Caco-2 (cell line): ENCODE measurements around the gene CYP11A1. TPM values are rescaled to one million over a fixed set of nuclear protein-coding genes. Genes with fewer than 3 reads are reported as not detected.

ENCODE experiments used
- BruUV-seq: library from RNA; stranded (reverse); fragments of 400-500 nt; replicated peaks from 2 replicates; lab custom pipeline; 2021; lab: Mats Ljungman, UMichigan
- CTCF ChIA-PET: fragments of 300-600 bp; sonication (Branson Sonifier 250); formaldehyde crosslinking; loops from one replicate; lab custom pipeline; 2022; ENCODE audit warnings: antibody characterized with exemption; lab: Charles Lee
- POLR2A ChIA-PET: fragments of 300-600 bp; sonication (Branson Sonifier 250); formaldehyde crosslinking; loops from one replicate; lab custom pipeline; 2022; ENCODE audit warnings: antibody characterized with exemption; lab: Charles Lee
- DNase-seq, 2 experiments: peaks; one replicate each; pipeline versions ENCODE4 v3.0.0 to v3.0.0-alpha.2; 2020 to 2022
- H3K27me3 ChIP-seq: replicated peaks from 2 replicates; pipeline ENCODE4 v1.6.0; 2011; ENCODE audit warnings: low read length; ENCODE audit not compliant: control insufficient read depth, insufficient read depth
- H3K36me3 ChIP-seq: 2 replicates; pipeline ENCODE4 v1.5.1; 2011; ENCODE audit warnings: low read length; ENCODE audit not compliant: control insufficient read depth, insufficient read depth
- H3K4me1 ChIP-seq: fragments of 250-450 bp; sonication (Bioruptor Pico); 2 replicates; pipeline ENCODE4 v1.5.1; 2020; ENCODE audit warnings: mild to moderate bottlenecking
- H3K4me3 ChIP-seq: 2 replicates; pipeline ENCODE4 v1.5.1; 2011; ENCODE audit warnings: low read depth, mild to moderate bottlenecking, control low read depth, low read length
- H3K9me3 ChIP-seq: fragments of 250-450 bp; sonication (Bioruptor Pico); 2 replicates; pipeline ENCODE4 v1.5.1; 2020; ENCODE audit warnings: mild to moderate bottlenecking, moderate library complexity
- H3K27ac Mint-ChIP-seq: one replicate; pipeline ENCODE4 v1.8.0; 2022; ENCODE audit warnings: mixed read lengths; ENCODE audit not compliant: unreplicated experiment
- H3K27me3 Mint-ChIP-seq: one replicate; pipeline ENCODE4 v1.8.0; 2022; ENCODE audit warnings: mixed read lengths; ENCODE audit not compliant: insufficient read depth, unreplicated experiment
- H3K36me3 Mint-ChIP-seq: one replicate; pipeline ENCODE4 v1.8.0; 2022; ENCODE audit warnings: mild to moderate bottlenecking, mixed read lengths; ENCODE audit not compliant: insufficient read depth, unreplicated experiment
- H3K4me1 Mint-ChIP-seq: one replicate; pipeline ENCODE4 v1.8.0; 2022; ENCODE audit warnings: low read depth, mixed read lengths; ENCODE audit not compliant: unreplicated experiment
- H3K4me3 Mint-ChIP-seq: one replicate; pipeline ENCODE4 v1.8.0; 2022; ENCODE audit warnings: mild to moderate bottlenecking, moderate library complexity, mixed read lengths; ENCODE audit not compliant: unreplicated experiment
- H3K9me3 Mint-ChIP-seq: one replicate; pipeline ENCODE4 v1.8.0; 2022; ENCODE audit warnings: mixed read lengths; ENCODE audit not compliant: unreplicated experiment
- intact Hi-C: fragments of 100-400 bp; cut with micrococcal nuclease; formaldehyde crosslinking; loops from one replicate; pipeline ENCODE4 v1.10.0; 2022; ENCODE audit not compliant: unreplicated experiment
- total RNA-seq: library from RNA; stranded (reverse); gene quantifications from 2 replicates; pipeline ENCODE4 v1.2.3, GENCODE V29; 2022
- TF ChIP-seq, protein P1 (sequence below), 2 experiments: fragments of 200-600 bp in 1 of 2; IDR thresholded peaks; 1 replicate in 1 of 2; 2 replicates in 1 of 2; pipeline versions ENCODE4 v1.5.1 to v1.8.0; 2011 to 2022; ENCODE audit warnings: antibody characterized with exemption in 1 of 2, control low read depth in 1 of 2, inconsistent platforms in 1 of 2, low read depth in 1 of 2, low read length in 1 of 2, mild to moderate bottlenecking in 1 of 2, moderate library complexity in 1 of 2; ENCODE audit not compliant: insufficient read depth in 1 of 2, severe bottlenecking in 1 of 2, unreplicated experiment in 1 of 2

Gene CYP11A1
- total RNA-seq, 1 experiment from 2014 or later = not detected

DNA sequence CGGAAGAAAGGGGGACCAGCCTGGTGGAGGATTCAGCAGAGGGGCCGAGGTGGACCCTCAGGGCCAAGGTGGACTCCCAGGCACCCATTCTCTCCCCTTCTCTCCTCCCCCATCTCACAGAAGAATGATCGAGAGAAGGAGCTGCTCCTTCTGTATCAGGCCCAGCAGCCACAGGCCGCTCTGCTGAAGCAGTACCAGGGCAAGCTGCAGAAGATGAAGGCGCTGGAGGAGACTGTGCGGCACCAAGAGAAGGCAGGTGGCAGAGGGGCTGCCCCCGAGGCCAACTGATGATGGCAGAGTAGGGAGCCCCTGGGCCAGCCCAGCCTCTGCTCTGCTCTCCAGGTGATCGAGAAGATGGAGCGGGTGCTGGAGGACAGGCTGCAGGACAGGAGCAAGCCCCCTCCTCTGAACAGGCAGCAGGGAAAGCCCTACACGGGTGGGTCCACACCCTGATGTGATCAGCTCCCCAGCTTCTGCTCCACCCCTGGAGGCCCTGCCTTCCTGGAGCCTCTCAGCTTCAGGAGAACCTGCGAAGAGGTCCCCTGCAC is 36.5 kb downstream of the CYP11A1 start:
- TF ChIP-seq, protein P1, sequence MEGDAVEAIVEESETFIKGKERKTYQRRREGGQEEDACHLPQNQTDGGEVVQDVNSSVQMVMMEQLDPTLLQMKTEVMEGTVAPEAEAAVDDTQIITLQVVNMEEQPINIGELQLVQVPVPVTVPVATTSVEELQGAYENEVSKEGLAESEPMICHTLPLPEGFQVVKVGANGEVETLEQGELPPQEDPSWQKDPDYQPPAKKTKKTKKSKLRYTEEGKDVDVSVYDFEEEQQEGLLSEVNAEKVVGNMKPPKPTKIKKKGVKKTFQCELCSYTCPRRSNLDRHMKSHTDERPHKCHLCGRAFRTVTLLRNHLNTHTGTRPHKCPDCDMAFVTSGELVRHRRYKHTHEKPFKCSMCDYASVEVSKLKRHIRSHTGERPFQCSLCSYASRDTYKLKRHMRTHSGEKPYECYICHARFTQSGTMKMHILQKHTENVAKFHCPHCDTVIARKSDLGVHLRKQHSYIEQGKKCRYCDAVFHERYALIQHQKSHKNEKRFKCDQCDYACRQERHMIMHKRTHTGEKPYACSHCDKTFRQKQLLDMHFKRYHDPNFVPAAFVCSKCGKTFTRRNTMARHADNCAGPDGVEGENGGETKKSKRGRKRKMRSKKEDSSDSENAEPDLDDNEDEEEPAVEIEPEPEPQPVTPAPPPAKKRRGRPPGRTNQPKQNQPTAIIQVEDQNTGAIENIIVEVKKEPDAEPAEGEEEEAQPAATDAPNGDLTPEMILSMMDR (IDR thresholded peaks at IDR 0.05; ENCODE audit: insufficient read depth in 1 of 2, low read depth in 1 of 2, low read length in 1 of 2, severe bottlenecking in 1 of 2, unreplicated experiment in 1 of 2) = no peak
- ChIA-PET CTCF (interaction anchor here (0.8 kb wide), 1 partner anchor 17 kb away, joined by 8 read pairs; no protein-coding TSS in a partner anchor), POLR2A (no interaction called here)
- no peaks in the 10 kb centered on the region for H3K4me1 ChIP-seq
- Mint-ChIP-seq H3K27ac (no peak overlapping the region), H3K27me3 (peaks cover 3% of the 10 kb centered on the region), H3K9me3 (no peaks in the 10 kb centered on the region), H3K4me3 (no peak overlapping the region), H3K36me3 (no peaks in the 10 kb centered on the region), H3K4me1 (no peaks in the 10 kb centered on the region)
- H3K4me3 ChIP-seq = no peak overlapping the region
- intact Hi-C loops = no loop called here
- H3K27me3 ChIP-seq = no peaks in the 10 kb centered on the region; the same call in 1 of the 2 replicates
- no TSS peak for BruUV-seq
- no peak for DNase-seq
- no peaks in the 10 kb centered on the region for H3K9me3 ChIP-seq
- H3K36me3 ChIP-seq = no peaks in the 10 kb centered on the region

DNA sequence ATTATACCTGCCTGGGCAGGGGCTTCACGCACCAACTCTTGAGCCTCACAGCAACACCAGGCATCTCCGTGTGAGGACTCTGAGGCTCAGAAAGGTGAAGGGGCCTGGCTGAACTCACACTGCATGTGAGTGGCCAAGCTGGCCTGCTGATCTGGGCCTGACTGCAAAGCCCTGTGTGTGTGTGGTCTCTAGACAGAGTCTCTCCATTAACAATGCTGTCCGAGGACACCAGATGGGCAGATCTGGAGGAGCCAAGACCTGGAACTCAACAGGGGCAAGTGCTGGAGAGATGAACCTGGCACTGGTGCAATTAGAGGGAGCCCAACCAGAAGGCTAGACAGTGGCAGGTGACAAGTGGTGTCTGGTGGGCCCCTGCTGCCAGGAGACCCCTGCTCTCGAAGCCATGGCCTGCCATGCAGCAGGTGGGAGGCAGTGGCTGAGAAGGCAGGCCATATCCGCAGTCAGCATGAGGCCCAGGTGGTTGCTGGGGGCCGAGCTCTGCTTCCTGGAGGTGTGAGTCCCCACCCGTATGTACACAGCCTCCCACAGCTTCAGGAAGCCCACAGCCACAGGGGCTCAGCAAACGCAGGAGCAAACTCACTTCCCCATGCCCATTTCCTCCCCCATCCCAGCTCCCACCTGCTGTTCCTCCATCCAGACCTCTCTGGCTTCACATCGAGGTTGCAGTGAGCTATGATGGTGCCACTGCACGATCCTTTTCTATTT is 39.0 kb downstream of the CYP11A1 start:
- no peaks in the 10 kb centered on the region for H3K4me1 Mint-ChIP-seq
- H3K4me1 ChIP-seq = no peaks in the 10 kb centered on the region
- no peak overlapping the region for H3K4me3 ChIP-seq
- H3K36me3 ChIP-seq = no peaks in the 10 kb centered on the region
- intact Hi-C loops = no loop called here
- TF ChIP-seq, protein P1 (IDR thresholded peaks at IDR 0.05; ENCODE audit: insufficient read depth in 1 of 2, low read depth in 1 of 2, low read length in 1 of 2, severe bottlenecking in 1 of 2, unreplicated experiment in 1 of 2) = no peak
- DNase-seq = no peak
- no peaks in the 10 kb centered on the region; the same call in 1 of the 2 replicates for H3K27me3 ChIP-seq
- no peaks in the 10 kb centered on the region for H3K9me3 Mint-ChIP-seq
- H3K27me3 Mint-ChIP-seq = peaks cover 8% of the 10 kb centered on the region
- H3K9me3 ChIP-seq = no peaks in the 10 kb centered on the region
- no peak overlapping the region for H3K4me3 Mint-ChIP-seq
- no TSS peak for BruUV-seq
- POLR2A ChIA-PET = no interaction called here
- no peak overlapping the region for H3K27ac Mint-ChIP-seq
- CTCF ChIA-PET = interaction anchor here (1.7 kb wide), 1 partner anchor 17 kb away, joined by 4 read pairs; no protein-coding TSS in a partner anchor
- no peaks in the 10 kb centered on the region for H3K36me3 Mint-ChIP-seq

DNA sequence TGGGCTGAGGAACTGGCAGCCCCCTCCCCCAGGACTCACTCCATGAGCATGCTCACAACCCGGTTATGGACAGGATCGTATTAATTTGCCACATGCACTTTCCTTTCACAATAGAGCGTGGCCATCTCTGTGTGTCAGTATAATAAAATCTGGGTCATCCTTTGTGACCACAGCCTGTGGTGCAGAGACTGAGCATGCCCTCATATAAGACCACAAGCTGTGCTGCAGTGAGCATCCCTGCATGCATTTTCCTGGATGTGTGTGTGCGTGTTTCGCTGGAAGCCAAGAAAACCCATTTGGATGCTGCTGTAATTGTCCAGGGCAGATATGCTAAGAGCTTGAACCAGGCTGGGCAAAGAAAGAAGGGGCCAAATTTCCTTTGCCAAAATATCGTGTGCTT is 39.7 kb downstream of the CYP11A1 start:
- Histone ChIP-seq H3K27me3 (no peaks in the 10 kb centered on the region; the same call in 1 of the 2 replicates), H3K4me1 (no peaks in the 10 kb centered on the region), H3K4me3 (no peak overlapping the region), H3K36me3 (no peaks in the 10 kb centered on the region), H3K9me3 (no peaks in the 10 kb centered on the region)
- Mint-ChIP-seq H3K9me3 (no peaks in the 10 kb centered on the region), H3K27ac (no peak overlapping the region), H3K36me3 (no peaks in the 10 kb centered on the region), H3K27me3 (peaks cover 8% of the 10 kb centered on the region), H3K4me3 (no peak overlapping the region), H3K4me1 (no peaks in the 10 kb centered on the region)
- CTCF ChIA-PET = interaction anchor here (1.7 kb wide), 1 partner anchor 16 kb away, joined by 4 read pairs; no protein-coding TSS in a partner anchor
- no TSS peak for BruUV-seq
- TF ChIP-seq, protein P1 (IDR thresholded peaks at IDR 0.05; ENCODE audit: insufficient read depth in 1 of 2, low read depth in 1 of 2, low read length in 1 of 2, severe bottlenecking in 1 of 2, unreplicated experiment in 1 of 2) = no peak
- intact Hi-C loops = no loop called here
- DNase-seq = no peak
- POLR2A ChIA-PET = no interaction called here
